Measurements from ENCODE around the gene RD3L. TPM values are rescaled to one million over a fixed set of nuclear protein-coding genes. Genes with fewer than 3 reads are reported as not detected.
A peak's percentile ranks its signal among the peaks of the same experiment; 100 is the strongest.
"Not testable (repeated sequence)": the region's sequence is repeated elsewhere in the genome, so short reads cannot be mapped to it uniquely, and the experiment has no call there.

Gene RD3L
- not detected for total RNA-seq

DNA sequence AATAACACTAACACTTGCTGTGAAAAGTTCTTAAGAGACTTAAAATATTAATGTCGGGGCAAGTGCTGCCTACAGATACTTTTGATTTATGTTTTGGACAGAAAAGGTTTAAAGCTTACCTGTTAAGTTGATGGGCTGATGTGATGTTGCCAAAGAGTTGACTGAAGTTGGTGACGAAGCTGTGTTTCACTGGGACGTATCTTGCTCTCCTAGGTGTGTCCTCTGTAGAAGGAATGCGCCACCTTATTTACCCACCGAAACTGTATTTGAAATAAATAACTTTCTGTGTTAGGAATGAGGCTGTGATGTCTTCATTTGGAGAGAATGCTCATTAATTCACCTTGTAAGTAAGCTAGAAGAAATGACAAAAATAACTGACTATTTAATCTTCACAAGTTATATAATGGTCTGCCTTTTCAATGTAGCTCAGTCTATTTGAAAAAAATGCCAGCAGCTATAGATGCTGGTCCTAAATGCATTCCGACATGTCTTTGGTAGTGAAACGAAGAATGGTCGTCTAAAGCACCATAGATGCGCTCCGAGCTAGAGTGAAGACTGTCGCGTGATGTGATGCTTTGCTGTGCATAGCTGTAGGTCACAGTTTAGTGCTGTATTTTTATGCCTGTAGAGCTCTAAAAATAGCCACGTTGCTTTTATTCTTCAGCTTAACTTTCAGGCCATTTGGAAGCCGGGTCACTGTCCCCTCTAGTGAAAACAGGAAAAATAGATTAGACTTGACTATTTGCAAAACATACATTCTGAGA is at the start of gene RD3L:
RD3L (minus strand) TSS at position 557 of the 764 bp plus-strand sequence. CDS start 834 bp downstream, outside the sequence.
- H3K27ac ChIP-seq: no peak within 1 kb of the TSS
- no peaks in the 10 kb centered on the region for H3K36me3 ChIP-seq
- H3K9me3 ChIP-seq: peaks cover 0 to 8% (median 2%) of the 10 kb centered on the region in 4 donors
- no peaks in the 10 kb centered on the region for H3K4me1 ChIP-seq
- DNase-seq (ENCODE audit: low spot score in 2 of 2): no peak
- WGBS, 2 donors: 62 to 63% methylated on average over 14 of the region's 14 CpGs
- H3K27me3 ChIP-seq: peaks cover 0 to 32% of the 10 kb centered on the region in 2 donors
- no peak for TF ChIP-seq POLR2A (IDR thresholded peaks at IDR 0.05)
- H3K4me3 ChIP-seq: no peak within 1 kb of the TSS

- Histone ChIP-seq H3K4me1 (no peaks in the 10 kb centered on the region), H3K9me3 (peaks cover 0 to 20% (median 0%) of the 10 kb centered on the region in 4 donors), H3K27ac (no peak overlapping the region), H3K36me3 (no peaks in the 10 kb centered on the region), H3K4me3 (no peak overlapping the region), H3K27me3 (no peaks in the 10 kb centered on the region)
- WGBS, 2 donors: 91 to 97% methylated on average over 4 of the region's 4 CpGs
- no peak for DNase-seq (ENCODE audit: low spot score in 2 of 2)
- TF ChIP-seq POLR2A (IDR thresholded peaks at IDR 0.05): no peak
- no peak for TF ChIP-seq EP300 (IDR thresholded peaks at IDR 0.05)
- TF ChIP-seq, protein P1, sequence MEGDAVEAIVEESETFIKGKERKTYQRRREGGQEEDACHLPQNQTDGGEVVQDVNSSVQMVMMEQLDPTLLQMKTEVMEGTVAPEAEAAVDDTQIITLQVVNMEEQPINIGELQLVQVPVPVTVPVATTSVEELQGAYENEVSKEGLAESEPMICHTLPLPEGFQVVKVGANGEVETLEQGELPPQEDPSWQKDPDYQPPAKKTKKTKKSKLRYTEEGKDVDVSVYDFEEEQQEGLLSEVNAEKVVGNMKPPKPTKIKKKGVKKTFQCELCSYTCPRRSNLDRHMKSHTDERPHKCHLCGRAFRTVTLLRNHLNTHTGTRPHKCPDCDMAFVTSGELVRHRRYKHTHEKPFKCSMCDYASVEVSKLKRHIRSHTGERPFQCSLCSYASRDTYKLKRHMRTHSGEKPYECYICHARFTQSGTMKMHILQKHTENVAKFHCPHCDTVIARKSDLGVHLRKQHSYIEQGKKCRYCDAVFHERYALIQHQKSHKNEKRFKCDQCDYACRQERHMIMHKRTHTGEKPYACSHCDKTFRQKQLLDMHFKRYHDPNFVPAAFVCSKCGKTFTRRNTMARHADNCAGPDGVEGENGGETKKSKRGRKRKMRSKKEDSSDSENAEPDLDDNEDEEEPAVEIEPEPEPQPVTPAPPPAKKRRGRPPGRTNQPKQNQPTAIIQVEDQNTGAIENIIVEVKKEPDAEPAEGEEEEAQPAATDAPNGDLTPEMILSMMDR (IDR thresholded peaks at IDR 0.05): no peak
These were observed 47.6 kb upstream of the RD3L start for GRCh38 chr14:103989964-103990363.

DNA sequence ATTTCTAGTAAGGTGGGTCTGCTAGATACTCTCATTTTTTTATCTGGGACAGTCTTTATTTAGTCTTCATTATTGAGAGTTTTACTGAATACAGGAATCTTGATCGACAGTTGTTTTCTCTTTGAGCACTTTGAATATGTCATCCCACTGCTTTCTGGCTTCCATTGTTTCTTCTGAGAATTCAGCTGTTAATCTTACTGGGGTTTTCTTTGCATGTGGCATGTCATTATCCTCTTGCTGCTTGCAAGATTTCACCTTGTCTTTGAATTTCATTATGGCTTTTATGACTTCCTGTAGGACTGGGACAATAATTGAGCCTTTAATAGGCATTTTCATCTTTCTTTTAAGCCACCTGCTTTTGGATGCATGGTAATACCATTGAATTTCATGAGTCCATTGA is 46.7 kb upstream of the RD3L start:
- Histone ChIP-seq H3K9me3 (peaks cover 0 to 20% (median 0%) of the 10 kb centered on the region in 4 donors), H3K36me3 (no peaks in the 10 kb centered on the region), H3K27me3 (no peaks in the 10 kb centered on the region), H3K4me1 (no peaks in the 10 kb centered on the region), H3K4me3 (no peak overlapping the region), H3K27ac (no peak overlapping the region)
- no peak for DNase-seq (ENCODE audit: low spot score in 2 of 2)
- TF ChIP-seq, protein P1 (IDR thresholded peaks at IDR 0.05): no peak
- no peak for TF ChIP-seq POLR2A (IDR thresholded peaks at IDR 0.05)
- no peak for TF ChIP-seq EP300 (IDR thresholded peaks at IDR 0.05)
- 89 to 92% methylated on average over 1 of the region's 1 CpG for WGBS, 2 donors

- Histone ChIP-seq H3K4me3 (no peak overlapping the region), H3K4me1 (no peaks in the 10 kb centered on the region), H3K36me3 (no peaks in the 10 kb centered on the region), H3K9me3 (peaks cover 0 to 13% (median 0%) of the 10 kb centered on the region in 4 donors), H3K27me3 (no peaks in the 10 kb centered on the region), H3K27ac (no peak overlapping the region)
- WGBS, 2 donors: 82 to 87% methylated on average over 5 of the region's 5 CpGs
- no peak for DNase-seq (ENCODE audit: low spot score in 2 of 2)
- TF ChIP-seq POLR2A (IDR thresholded peaks at IDR 0.05) (no peak), EP300 (IDR thresholded peaks at IDR 0.05) (no peak)
- TF ChIP-seq, protein P1 (IDR thresholded peaks at IDR 0.05): no peak
These were observed 41.9 kb upstream of the RD3L start for GRCh38 chr14:103984196-103984595.

DNA sequence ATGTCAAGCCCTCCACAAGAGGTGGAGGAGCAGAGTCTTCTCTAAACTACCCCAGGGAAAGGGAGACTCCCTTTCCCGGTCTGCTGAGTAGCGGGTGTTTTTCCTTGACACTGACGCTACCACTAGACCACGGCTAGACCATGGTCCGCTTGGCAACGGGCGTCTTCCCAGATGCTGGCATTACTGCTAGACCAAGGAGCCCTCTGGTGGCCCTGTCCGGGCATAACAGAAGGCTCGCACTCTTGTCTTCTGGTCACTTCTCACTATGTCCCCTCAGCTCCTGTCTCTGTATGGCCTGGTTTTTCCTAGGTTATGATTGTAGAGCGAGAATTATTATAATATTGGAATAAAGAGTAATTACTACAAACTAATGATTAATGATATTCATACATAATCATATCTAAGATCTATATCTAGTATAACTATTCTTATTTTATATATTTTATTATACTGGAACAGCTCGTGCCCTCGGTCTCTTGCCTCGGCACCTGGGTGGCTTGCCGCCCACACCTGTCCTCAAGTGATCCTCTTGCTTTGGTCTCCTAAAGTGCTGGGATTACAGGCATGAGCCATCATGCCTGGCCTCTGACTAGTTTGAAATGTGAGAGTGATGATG is 38.4 kb upstream of the RD3L start:
- peak; percentile 28 to 45 for DNase-seq (ENCODE audit: low spot score in 2 of 2)
- H3K4me3 ChIP-seq, H3K4me1 ChIP-seq, H3K27ac ChIP-seq, H3K36me3 ChIP-seq, H3K9me3 ChIP-seq, H3K27me3 ChIP-seq: not testable (repeated sequence)
- WGBS, 2 donors: 44 to 51% methylated on average over 14 of the region's 14 CpGs
- TF ChIP-seq, protein P1 (IDR thresholded peaks at IDR 0.05): peak; percentile 60 to 68 (median 63)

All from tibial nerve (tissue), 4 donors.